NCI-H2107 treated with DMSO at 0.1 percent for 48 hours (cell line): Measurements from ENCODE around the gene RNASE13.

Source experiments
- DNase-seq: peaks from one replicate; lab custom pipeline; 2025; ENCODE audit not compliant: unreplicated experiment; lab: John Stamatoyannopoulos, UW

Gene RNASE13, protein sequence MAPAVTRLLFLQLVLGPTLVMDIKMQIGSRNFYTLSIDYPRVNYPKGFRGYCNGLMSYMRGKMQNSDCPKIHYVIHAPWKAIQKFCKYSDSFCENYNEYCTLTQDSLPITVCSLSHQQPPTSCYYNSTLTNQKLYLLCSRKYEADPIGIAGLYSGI

DNA sequence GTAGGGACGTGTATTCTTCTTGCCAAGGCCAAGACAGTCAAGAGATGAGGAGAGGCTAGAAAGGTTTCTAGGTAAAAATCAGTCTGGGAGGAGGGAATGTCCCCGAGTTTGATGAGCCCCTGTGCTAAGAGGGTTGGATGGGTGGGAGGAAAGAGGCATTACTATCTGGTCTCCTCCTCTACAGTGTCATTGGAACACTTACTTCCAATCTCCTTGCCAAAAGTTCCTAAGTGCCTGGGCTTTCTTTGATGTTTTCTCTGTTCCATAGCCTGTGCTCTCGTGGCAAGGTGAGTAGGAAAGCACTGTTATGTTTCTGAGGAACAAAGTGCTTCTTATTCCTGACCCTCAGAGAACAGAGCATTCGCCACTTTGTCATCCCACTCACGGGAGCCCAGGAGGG, at the start of gene RNASE13:
TSS of gene RNASE13 (minus strand) at position 101 of the 400 bp plus-strand sequence. CDS start 519 bp downstream, outside the sequence.
- no peak for DNase-seq

DNA sequence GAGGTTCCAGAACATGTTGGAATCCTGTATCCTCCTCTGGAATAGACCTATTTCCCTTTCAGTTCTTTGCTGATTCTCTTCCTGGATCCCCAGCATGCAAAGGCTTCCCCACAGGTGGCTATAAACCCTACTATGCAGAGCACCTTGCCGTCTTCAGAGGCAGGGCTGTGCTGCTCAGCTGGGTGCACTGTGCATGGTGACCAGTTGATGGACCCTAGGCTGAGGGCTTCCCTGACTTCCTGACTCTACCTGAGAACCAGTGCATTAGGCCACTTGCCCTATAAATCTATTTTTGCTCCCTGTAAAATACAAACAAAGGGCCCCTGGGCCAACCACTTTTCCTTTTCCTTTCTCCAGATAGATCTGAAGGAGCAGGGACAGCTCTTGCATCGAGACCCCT, 49.8 kb upstream of the RNASE13 start:
- DNase-seq = no peak

DNA sequence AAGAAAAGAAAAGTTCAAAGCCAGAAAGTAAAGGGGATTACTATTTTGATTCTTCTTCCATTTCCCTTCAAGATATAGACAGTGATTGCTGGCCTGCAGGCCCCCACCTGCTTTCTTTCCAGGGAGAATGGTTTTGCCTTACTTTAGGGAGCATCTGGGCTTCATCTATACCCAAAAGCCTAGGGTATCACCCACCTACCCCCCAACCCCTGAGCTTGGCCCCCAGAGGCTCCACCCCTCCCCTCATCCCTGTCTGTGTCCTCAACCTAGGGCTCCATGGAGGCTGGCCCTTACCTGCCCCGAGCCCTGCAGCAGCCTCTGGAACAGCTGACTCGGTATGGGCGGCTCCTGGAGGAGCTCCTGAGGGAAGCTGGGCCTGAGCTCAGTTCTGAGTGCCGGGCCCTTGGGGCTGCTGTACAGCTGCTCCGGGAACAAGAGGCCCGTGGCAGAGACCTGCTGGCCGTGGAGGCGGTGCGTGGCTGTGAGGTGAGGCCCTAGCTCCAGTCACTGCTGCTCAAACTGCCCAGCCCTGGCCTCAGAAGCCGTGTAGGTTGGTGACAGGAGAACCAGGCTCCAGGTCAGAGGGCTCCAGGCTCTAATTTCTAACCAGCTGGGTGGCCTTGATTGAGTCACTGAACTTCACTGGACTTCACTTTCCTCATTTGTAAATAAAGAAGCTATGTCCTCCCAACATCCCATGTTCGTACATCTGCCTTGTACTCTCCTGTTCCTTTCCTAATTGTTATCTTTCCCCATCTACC, 49.1 kb upstream of the RNASE13 start:
- DNase-seq = no peak

DNA sequence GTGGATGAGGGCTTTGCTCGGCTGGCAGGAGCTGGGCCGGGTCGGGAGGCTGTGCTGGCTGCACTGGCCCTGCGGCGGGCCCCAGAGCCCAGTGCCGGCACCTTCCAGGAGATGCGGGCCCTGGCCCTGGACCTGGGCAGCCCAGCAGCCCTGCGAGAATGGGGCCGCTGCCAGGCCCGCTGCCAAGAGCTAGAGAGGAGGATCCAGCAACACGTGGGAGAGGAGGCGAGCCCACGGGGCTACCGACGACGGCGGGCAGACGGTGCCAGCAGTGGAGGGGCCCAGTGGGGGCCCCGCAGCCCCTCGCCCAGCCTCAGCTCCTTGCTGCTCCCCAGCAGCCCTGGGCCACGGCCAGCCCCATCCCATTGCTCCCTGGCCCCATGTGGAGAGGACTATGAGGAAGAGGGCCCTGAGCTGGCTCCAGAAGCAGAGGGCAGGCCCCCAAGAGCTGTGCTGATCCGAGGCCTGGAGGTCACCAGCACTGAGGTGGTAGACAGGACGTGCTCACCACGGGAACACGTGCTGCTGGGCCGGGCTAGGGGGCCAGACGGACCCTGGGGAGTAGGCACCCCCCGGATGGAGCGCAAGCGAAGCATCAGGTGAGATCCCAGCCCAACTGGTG, 47.0 kb upstream of the RNASE13 start:
- no peak for DNase-seq

DNA sequence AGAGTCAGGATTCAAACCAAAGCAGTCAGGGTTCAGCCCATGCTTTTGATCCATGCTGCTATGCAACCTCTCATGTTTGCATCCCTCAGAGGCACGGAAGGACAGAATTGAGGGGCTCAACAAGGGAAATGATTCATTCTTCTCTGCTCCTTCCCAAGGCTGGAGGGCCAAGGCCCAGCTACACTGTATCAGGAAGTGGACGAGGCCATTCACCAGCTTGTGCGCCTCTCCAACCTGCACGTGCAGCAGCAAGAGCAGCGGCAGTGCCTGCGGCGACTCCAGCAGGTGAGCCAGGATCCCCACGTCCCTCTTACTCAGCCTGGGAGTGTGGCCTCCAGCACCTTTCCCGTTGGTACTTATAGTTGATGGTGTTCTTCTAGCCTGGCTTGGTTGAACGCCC, 44.1 kb upstream of the RNASE13 start:
- no peak for DNase-seq

DNA sequence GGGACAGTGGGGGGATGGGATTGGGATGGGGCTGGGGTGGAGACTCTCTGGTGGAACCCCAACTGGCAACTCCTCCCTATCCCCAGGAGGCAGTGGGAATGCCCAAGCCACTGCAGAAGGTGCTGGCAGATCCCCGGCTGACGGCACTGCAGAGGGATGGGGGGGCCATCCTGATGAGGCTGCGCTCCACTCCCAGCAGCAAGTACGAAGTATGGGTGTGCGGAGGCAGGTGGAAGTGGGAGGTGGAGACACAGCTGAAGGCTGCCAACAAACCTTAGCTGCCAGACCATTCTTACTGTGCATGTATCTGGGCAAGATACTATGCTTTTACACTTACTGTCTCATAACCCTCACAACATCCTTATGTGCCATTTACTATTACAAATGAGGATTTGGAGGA, 43.7 kb upstream of the RNASE13 start:
- no peak for DNase-seq

DNA sequence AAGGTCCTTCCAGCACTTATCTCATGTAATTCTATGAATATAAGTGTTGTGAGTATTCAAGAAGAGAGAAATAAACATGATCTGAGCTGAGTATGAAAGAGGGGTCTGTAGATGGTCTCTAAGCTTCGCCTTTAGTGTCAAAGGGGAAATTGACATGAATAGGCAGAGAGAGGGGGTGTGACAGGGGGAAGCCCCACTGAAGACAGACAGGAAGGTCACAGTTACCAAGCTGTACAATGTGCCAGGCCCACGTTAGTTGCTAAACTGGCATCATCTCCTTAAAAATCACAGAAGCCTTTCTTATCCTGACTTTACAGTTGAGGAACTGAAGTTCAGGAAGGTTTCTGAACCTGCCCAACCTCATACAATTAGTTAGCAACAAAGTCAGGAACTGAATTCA, 43.1 kb upstream of the RNASE13 start:
- no peak for DNase-seq

DNA sequence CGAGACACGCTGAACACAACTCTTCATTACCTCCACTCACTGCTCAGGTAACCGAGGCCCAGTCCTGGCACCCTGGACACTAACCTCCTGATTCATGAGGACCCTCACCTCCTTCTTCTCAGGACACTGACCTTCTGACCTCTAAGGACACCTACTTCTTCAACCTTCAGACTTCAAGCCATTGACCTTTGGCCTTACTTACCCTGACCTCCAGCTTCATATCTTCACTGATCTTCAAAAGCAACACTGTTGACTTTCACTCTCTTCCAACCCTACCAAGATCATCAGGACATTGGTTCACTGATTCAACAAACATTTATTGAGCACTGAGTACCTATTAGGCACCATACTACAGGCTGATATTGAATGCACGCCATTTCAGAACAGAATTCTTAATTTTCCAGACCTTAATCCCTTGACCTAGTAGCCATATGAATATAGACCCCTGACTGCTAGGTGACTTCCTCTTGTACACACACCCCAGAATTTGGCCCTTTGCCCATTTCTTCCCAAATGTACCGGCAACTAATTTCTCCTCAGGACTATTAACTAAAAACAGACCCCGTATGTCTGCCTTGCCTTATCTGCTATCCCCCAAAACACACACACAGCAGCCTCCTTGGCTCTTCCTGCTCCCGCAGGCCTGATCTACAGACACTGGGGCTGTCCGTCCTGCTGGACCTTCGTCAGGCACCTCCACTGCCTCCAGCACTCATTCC, 41.3 kb upstream of the RNASE13 start:
- DNase-seq = no peak

DNA sequence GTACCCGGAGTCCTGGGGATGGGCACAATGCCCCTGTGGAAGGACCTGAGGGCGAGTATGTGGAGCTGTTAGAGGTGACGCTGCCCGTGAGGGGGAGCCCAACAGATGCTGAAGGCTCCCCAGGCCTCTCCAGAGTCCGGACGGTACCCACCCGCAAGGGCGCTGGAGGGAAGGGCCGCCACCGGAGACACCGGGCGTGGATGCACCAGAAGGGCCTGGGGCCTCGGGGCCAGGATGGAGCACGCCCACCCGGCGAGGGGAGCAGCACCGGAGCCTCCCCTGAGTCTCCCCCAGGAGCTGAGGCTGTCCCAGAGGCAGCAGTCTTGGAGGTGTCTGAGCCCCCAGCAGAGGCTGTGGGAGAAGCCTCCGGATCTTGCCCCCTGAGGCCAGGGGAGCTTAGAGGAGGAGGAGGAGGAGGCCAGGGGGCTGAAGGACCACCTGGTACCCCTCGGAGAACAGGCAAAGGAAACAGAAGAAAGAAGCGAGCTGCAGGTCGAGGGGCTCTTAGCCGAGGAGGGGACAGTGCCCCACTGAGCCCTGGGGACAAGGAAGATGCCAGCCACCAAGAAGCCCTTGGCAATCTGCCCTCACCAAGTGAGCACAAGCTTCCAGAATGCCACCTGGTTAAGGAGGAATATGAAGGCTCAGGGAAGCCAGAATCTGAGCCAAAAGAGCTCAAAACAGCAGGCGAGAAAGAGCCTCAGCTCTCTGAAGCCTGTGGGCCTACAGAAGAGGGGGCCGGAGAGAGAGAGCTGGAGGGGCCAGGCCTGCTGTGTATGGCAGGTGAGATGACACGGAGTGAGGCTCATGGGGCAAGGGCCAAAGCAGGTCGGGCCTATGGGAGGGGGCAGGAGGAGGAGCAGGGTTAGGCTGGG, 40.0 kb upstream of the RNASE13 start:
- no peak for DNase-seq

DNA sequence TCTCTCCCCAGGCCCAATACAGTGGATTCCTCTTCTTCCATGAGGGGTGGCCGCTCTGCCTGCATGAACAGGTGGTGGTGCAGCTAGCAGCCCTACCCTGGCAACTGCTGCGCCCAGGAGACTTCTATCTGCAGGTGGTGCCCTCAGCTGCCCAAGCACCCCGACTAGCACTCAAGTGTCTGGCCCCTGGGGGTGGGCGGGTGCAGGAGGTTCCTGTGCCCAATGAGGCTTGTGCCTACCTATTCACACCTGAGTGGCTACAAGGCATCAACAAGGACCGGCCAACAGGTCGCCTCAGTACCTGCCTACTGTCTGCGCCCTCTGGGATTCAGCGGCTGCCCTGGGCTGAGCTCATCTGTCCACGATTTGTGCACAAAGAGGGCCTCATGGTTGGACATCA, 39.3 kb upstream of the RNASE13 start:
- DNase-seq = no peak

DNA sequence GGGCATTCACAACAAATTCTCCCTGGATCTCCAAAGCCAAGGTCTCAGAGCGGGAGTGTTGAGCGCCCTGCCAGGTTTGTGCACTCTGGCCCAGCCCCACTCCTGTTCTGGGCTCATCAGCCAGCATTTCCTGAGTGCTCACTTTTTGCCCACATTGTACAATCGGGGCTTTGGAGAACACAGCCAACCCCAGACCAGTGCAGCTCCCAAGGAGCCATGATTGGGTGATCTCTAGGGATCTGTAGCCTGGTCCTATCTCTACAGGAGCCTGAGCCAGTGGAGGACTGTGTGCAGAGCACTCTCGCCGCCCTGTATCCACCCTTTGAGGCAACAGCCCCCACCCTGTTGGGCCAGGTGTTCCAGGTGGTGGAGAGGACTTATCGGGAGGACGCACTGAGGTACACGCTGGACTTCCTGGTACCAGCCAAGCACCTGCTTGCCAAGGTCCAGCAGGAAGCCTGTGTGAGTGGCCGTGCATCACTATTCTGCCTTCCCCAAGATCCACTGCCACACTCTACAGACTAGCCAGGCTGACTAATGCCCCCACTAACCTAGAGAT, 38.3 kb upstream of the RNASE13 start:
- DNase-seq = no peak

DNA sequence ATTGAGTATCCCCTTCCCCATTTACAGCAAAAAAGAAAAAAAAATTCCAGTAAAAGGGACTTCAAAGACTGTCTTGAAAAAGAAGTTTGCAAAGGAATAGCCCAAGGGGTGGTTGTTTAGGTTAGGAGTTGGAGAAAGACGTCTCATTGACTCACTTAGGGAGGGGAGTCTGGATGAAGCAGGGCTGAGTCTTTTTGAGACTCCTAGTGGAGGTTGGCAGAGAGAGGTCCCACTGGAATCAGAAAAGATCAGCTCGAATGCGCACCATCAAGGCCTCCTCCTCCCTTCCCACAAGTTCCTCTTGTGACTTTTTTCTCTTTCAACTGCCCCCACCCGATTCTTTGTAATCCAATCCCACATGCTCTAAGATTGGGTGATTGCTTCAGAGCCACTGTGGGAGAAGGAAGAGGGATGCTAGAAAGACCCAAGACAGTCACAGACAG, 37.4 kb upstream of the RNASE13 start:
- no peak for DNase-seq

DNA sequence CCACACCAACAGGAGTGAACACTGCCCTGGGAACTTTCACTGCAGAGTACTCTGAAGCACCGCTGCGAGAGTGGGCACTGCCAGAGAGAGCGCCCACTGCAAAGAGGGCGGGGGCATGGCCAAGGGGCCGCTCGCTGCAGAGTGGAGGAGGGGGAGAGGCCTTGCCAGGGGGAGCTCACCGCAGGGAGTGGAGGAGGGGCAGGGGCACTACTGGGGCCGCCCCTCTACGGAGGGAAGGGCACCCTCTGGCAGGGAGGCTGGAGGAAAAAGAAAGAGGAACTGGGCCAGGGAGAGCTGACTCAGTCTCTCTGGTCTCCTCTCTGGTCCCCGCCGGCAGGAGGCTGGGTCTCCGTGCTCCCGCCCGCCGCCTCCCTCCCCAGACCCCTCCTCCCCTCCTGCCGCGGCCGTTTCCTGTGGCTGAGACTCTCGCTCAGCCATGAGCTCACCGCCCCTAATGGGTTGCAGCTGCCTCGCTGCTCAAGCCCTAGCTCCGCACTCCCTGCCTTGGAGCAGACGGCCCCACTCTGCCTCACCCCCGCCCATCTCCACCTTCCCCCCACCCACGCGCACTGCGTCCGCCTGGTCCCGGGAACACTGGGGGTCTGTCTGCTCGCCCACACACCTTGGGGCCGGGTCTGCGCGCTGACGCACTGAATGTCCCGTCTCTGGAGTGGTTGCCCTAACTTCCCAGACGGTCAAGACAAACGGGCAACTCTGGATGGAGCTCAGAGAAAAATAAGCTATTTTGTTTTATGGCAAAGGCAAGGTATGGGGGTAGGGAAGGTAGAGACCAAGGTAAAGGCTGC, 36.8 kb upstream of the RNASE13 start:
- DNase-seq = peak; percentile 74

DNA sequence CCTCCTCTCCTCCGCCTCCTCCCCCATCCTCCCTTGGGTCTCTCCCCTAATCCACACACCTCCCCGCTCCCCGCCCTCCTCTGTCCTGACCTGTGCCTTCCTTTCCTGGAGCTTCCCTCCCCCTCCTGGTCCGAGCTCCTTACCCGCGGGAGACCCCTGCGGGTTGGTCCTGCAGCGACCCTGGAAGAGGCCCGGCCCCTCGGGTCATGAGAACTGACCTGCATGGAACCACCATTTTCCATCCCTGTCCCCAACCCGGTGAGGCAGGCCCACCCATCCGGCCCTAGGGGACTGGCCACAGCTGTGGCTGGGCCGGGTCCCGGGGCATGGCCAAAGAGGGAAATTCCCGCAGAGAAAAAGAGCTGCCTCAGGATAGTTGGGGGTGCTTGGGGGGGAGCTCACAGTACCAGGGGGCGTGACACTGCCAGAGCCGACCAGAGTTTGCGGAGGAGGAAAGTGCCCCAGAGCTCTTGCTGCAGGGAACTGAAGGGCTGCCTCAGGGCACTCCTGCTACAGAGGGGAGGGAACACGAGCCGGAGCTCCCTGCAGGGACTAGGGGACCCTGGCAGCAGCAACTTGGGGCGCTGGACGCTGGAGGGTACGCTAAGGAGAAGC, 36.1 kb upstream of the RNASE13 start:
- peak; percentile 29 for DNase-seq

DNA sequence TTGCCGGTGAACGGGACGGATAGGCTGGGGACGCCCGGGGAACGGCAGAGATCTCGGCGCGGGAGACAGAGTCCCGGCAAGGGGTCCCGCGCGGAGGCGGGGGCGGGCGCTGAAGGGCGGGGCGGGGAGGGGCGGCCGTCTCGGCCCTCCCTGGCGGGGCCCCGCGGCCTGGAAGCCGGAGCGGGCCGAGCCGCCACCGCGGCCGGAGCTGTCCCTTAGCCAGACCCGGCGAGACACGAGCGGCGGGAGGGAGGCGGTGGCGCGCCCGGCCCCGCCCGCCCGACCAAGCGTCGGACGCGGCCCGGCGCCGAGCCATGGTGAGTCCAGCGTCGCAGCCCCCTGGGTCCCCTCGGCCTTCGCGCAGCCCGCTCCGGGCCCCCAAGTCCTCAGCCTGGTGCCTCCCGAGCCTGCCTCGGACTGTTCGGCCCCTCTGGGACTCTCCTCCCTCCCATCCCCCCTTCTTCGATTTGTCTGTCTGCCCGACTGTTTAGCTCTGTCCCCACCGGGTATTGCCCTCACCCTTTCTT, 35.5 kb upstream of the RNASE13 start, which contains the start of gene ARHGEF40:
TSS of gene ARHGEF40 (plus strand) at position 222 of the 527 bp plus-strand sequence. CDS start at position 315, 93 bp downstream.
- no peak for DNase-seq

DNA sequence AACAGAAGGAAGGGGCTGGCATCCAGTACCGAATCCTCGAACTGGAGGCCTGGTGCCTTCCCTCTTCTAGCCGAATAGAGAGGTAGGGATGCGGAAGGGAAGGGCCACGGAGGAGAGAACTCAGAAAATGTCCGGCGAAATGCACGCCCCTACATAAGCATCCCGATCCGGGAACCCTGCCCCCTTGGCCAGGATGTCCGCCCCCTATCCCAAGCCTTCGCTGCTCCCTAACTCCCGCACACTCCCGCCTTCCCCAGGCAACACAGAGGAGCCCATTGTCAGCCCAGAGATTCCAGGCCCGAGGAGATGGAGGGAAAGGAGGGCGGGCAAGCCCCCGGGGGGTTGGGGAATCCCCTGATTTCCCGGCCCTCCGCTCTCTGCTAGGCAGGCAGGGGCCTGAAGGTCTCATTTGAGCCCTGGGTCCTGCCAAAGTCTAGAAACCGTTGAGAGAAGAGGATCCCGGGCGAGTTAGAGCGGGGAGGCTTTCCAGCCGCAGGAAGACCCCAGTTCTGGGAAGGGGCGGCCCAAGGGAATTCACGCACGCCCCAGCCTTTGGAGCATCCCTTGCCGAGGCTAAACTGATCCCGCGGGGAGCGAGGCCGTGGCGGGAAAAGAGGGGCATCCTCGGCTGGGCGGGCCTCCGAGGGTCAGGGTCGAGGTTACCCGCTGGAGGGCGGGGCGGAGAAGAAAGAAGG, 34.9 kb upstream of the RNASE13 start:
- no peak for DNase-seq

DNA sequence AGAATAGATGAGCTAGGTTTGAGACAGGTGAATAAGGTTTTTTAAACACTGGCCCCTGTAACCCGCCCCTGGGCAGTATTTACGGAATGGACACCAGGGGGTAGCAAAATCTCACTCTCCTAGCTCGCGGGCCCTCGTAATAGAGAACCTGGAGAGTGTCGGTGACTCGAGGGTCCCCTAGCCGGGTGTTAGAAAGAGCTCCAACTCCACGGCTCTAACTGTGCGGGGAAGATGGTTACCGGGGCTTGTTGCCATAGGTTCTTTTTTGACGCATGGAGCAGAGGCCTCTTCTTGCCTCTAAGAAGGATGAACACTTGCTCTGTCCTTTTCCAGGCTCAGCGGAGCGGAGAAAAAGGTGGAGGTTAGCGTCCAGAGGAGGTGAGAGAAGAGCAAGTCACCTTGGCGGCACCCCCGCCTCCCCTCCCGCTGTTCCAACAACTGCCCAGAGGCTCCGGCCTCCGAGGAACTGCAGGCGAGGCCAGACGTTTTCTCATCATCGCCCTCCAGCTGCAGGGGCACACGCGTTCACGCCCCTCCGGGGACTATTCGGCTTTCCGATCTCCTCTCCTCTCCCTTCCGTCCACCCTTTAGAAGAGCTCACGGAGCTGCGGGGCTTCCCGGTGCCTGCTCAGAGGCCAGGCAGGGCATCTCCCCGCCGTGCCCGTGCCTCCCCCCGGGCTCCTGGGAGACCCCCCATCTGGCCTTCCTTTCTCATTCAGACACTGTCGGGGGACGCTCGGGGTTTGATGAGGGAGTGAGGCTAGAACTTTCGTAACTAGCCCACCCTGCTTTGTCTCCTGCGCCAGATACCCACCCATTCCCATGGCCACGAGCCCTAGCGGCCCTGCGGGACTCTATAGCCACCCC, 34.1 kb upstream of the RNASE13 start:
- peak; percentile 89 for DNase-seq
